HG03354 (cell line): ENCODE results near the gene CGB8.
A peak's percentile ranks its signal among the peaks of the same experiment; 100 is the strongest.
"Not testable (repeated sequence)": the region's sequence is repeated elsewhere in the genome, so short reads cannot be mapped to it uniquely, and the experiment has no call there.

Source experiments
- ATAC-seq: cut with Tn5 transposase; IDR thresholded peaks from one replicate; pipeline ENCODE4 v1.9.1; 2021; ENCODE audit warnings: mild to moderate bottlenecking; ENCODE audit not compliant: unreplicated experiment, poor library complexity, severe bottlenecking

The CGB8 gene

DNA sequence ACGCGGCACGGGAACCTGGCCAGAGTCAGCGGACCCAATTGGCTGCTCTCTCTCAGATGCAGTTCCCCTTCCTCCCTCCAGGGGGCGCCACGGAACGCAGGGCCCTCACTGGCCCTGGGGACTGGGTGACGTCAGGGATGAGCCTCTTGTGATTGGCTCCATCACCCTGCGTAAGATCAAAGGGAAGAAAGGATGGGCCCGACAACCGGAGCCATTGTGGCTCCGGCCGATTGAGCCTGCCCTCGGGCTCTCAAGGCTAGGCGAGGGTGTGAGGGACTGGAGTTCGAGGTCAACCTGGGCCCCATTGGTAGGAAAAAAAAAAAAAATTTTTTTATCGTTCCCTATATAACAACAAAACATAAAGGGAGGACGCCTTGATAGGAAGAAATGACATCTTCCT is 12.1 kb downstream of the CGB8 start, which contains the start of gene CGB1:
Gene CGB1 (minus strand): TSS at position 81 of the 400 bp plus-strand sequence. CDS start 184 bp downstream, outside the sequence.
- not testable (repeated sequence) for ATAC-seq

DNA sequence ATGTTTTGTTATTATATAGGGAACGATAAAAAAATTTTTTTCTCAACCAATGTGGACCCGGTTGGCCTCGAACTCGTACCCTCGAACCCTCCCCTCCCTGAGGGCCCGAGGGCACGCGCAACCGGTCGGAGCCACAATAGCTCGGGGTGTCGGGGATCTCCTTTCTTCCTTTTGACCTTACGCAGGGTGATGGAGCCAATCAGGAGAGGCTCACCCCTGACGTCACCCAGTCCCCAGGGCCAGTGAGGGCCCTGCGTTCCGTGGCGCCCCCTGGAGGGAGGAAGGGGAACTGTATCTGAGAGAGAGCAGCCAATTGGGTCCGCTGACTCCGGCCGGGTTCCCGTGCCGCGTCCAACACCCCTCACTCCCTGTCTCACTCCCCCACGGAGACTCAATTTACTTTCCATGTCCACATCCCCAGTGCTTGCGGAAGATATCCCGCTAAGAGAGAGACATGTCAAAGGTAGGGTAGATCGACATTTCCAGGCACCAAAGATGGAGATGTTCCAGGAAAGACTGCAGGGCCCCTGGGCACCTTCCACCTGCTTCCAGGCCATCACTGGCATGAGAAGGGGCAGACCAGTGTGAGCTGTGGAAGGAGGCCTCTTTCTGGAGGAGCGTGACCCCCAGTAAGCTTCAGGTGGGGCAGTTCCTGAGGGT is 17.1 kb downstream of the CGB8 start, which contains the start of gene CGB2:
Gene CGB2 (plus strand): TSS at position 249 of the 660 bp plus-strand sequence. CDS start 206 bp downstream, at position 455.
- ATAC-seq, result not testable (repeated sequence)

DNA sequence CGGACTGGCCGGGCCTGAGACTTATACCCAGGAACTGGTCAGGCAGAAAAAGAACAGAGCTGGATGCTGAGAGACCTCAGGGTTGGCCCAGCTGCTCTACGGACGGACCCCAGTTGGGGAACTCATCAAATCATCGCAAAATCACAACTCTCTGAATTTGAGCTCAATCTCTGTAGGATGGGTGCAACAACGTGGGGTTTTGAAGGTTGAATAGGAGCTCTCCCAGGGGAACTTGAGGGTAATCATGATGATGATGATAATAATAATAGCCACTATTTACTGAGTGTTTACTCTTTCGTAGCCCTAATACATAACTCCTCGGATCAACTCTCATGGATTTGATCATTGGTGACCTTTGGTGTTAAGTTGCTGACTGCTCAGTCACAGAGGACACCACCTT is 18.6 kb downstream of the CGB8 start:
- ATAC-seq, result not testable (repeated sequence)

DNA sequence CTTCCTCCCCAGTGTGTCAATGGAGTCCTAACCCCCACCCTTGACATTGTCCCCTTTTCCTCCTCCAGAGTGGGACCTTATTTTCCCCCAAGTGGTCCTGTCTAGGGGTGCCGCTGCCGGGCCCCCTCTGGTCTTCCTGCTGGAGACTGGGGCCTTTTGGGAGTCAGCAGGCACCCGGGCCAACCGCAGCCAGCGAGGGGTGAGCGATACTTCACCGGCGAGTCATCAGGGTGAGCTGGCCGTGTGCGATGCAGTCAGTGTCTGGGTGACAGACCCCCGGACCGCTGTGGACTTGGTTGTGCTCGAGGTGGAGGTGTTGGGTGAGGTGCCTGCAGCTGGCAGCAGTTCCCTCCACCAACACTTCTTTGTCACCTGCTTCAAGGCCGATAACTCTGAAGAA is 19.2 kb downstream of the CGB8 start:
- not testable (repeated sequence) for ATAC-seq

DNA sequence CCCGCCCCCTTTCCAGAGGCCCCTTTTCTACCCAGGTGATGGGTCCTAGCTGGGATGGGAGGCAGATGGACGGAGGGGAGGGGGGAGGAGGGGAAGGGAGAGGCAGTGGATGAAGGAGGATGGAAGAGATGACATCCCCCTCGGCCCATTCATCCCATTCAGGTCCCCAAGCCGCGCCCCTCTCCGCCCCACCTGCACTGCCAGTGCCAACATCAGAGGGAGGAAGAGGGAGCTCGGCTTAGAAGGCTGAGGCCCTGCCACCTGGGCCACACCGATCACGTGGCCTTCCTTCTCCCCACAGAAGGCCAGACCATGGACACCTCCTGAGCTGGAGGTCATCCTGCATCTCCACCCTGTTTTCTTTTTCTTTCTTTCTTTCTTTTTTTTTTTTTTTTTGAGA is 20.2 kb downstream of the CGB8 start:
- ATAC-seq, result not testable (repeated sequence)

DNA sequence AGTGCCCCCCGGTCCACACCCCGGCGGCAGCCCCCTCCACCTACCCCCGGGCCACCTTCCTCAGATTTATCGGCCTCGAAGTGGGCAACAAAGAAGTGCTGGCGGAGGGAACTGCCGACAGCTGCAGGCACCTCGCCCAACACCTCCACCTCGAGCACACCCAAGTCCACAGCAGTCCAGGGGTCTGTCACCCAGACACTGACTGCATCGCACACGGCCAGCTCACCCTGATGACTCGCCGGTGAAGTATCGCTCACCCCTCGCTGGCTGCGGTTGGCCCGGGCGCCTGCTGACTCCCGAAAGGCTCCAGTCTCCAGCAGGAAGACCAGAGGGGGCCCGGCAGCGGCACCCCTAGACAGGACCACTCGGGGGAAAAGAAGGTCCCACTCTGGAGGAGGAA is 23.3 kb downstream of the CGB8 start:
- not testable (repeated sequence) for ATAC-seq

DNA sequence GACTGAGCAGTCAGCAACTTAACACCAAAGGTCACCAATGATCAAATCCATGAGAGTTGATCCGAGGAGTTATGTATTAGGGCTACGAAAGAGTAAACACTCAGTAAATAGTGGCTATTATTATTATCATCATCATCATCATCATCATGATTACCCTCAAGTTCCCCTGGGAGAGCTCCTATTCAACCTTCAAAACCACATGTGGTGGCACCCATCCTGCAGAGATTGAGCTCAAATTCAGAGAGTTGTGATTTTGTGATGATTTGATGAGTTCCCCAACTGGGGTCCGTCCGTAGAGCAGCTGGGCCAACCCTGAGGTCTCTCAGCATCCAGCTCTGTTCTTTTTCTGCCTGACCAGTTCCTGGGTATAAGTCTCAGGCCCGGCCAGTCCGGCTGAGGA is 23.8 kb downstream of the CGB8 start:
- ATAC-seq, result not testable (repeated sequence)

DNA sequence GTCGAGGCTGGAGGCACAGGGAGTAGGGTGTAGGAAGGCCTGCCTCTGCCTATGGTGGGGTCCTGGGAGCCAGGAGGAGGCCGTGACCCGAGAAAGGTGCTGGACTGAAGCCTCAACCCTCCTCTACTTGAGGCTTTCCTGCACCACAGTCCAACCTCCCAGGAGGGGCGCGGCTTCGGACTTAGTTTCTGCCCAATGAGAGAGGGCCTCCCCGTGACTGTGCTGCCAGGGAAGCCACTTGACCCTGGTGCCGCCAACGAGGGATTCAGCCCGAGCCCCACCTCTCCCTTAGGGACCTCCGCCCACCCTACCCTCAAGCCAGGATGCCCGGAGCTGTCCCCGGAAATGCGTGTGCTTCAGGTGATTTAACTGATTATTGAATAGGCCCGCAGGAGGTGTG is 24.7 kb downstream of the CGB8 start, which contains the start of gene CGB3:
Gene CGB3 (minus strand): TSS at position 101 of the 400 bp plus-strand sequence. CDS start 362 bp downstream, outside the sequence.
- ATAC-seq, result not testable (repeated sequence)

DNA sequence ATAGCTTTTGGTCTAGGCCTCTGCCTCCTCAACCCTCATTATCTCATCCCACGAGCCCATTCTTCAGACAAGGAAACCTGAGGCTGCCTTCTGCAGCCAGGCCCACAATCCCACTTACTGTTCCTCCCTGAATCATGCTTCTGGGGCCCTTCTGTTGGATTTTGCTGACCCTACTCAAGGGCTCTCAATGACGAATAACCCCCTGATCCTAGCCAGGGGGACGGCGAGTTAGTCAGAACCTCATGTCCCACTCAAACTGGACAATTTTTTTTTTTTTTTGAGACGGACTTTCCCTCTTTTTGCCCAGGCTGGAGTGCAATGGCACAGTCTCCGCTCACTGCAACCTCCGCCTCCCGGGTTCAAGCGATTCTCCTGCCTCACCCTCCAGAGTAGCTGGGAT is 26.8 kb downstream of the CGB8 start:
- ATAC-seq, result no peak

DNA sequence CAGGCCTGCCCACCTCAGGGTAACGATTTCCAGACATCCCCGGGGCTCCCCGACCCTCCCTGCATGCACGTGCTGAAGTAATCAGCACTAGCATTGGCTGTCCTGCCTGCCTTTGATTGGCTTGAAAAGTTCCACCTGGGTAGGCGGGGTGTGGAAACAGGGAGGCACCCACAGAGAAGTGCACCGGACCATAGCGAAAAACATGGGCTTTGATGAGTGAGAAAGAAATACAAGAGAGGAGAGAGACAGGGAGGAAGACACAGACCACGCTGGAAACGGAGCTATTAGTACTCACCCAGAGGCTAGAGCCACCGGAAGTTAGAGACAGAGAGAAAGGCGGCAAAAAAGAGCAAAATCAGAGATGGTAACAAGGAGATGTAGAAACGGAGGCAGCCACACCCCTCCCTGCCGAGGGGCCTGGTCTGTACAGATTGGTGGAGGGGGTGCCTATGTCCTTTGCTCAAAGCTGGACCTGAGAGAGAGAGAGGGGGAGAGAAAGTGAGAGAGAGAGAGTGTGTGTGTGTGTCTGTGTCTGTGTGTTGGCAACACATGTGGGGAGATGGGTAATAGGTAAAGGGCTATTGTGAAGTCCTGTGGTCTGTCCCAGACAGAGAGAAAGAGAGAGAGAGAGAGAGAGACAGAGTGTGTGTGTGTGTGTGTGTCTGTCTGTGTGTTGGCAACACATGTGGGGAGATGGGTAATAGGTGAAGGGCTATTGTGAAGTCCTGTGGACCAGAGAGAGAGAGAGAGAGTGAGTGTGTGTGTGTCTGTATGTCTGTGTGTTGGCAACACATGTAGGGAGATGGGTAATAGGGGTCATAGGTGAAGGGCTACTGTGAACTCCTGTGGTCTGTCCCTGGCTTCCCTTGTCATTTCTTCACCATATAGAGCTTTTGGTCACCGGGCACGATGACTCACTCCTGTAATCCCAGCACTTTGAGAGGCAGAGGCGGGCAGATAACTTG is 27.7 kb downstream of the CGB8 start:
- no peak for ATAC-seq

DNA sequence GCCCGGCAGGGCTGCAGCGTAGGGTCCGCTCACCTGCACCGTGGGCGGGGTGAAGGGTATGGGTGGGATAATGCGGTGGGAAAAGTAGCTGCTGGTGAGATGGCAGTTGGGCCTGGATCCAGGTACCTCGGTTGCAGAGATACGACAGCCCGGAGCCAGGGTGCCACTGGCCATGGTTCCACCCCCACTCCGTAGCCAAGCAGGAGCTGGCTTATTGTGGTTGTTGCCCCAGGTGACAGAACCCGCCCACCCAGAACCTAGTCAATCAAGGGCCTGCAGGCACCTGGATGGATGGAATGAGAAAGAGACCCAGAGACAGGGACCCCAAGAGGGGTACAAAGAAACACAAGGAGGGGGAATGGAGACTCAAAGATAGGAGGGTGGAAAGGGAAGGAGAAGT is 28.6 kb downstream of the CGB8 start:
- no peak for ATAC-seq

DNA sequence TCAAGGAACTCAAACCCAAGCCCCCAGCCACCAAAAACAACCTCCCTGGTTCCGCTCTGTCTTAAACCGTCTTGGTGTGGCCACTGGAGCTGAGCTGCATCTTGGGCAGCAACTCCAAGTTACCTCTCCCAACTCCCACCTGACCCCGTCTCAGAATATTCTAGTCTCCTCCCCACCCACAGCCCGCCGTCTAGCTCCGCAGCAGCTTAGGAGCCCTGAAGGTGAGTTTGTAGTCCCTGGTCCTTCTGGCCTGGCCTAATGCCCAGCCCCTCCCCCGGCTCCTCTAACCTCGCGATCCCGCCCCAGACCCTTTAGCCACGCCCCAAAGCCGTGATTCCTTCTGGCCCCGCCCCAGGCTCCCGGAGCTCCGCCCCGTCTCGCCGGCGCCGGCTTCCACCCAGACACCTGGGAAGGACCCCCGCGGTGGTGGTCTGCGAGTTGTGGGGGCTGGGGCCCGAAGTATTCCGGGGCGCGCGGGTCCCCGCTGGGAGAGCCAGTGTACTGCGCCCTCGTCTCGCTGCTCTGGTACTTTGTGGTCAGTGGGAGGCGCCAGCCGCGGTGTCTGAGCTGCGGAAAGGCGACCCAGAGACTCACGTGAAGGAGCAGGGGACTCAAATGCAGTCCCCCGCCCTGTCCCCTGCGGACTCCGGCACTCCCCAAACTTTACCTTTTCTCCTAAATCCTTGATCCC is 29.5 kb downstream of the CGB8 start:
- ATAC-seq, result no peak

DNA sequence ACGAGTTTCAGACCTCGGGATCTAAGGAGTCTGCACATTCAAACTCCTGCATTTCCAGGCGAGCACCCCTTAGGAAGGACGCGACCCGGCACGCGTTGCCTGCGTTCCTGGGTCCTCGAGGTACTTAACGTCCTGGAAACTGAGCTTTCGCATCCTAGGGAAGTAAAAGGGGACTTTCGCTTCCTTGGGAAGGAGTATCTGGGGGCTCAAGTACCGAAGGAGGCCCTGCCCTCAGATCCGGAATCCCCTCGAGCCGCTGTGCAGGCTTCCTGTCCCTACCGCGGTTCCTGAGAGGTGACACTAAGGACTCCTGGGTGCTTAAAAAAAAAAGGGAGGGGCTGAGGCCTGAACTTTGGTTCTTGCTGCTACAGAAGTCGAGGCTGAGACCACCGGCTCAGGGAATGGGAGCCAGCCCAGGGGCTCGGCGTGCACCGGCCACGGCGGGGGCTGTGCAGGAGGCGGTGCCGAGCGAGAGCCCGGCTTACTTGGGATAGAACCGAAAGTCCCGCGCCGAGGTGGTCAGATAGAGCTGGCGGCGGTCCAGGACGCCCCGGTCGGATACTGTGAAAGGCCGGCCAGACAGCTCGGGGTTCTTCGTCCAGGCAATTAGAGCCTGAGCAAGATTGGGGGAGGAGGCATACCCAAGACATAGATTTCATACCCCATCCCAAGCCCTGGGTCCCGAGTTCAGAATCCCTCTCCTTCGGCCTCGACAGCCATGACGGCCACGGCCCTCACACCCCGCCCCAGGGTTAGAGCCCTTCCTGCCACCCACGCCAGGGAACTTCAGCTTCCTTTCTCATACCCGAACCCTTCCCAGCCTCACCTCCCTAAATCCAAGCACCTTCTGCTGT is 30.3 kb downstream of the CGB8 start:
- not testable (repeated sequence) for ATAC-seq

DNA sequence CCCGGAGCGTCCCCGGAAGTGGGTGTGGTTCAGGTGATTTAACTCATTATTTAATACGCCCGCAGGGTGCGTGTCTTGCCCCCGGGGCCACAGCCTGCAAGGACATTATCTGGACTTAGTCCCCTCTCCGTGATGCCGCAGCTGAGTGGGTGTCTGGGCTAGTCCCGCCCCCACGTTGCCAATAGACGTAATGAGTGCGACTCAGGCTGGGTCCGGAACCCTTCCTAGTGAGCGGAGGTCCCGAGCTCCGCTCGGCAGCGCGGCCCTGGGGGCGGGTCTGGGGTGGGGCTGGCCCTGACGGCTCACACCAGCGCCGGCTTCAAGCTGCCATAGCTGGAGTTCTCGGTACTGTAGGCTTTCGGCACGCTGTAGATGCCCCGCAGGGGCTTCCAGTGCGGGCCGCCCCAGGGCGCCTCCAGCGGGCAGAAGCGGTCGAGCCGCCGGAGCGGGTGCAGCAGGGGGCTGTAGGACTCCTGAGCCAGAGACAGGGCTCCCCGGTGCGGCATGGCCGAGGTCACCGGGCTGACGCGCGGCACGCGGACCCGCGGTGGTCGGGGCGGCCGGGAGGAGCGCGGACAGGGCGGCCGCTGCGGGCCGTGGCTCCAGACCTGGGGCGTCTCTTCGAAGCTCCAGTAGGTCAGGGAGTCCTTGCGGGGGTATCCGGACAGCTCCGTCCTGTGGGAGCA is 31.1 kb downstream of the CGB8 start:
- ATAC-seq, result peak; percentile 54

DNA sequence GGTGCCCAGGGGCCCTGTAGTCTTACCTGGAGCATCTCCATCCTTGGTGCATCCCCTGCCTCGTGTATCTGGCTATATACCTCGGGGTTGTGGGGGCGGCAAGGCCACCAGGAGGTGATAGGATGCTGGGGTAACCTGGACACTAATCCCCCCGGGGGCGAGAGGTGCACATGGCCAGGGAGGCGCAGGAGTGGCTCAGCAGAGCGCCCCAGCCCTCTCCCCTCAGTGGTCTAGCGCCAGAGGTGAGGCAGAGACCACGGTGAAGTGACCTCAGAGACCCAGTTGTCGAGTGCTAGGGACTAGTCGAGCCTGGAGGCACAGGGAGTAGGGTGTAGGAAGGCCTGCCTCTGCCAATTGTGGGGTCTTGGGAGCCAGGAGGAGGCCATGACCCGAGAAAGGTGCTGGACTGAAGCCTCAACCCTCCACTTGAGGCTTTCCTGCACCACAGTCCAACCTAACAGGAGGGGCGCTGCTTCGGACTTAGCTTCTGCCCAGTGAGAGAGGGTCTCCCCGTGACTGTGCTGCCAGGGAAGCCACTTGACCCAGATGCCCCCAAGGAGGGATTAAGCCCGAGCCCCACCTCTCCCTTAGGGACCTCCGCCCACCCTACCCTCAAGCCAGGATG is 31.8 kb downstream of the CGB8 start, which contains the start of gene LHB:
Gene LHB (minus strand): TSS at position 51 of the 625 bp plus-strand sequence. CDS start 10 bp downstream, at position 41.
- no peak for ATAC-seq

DNA sequence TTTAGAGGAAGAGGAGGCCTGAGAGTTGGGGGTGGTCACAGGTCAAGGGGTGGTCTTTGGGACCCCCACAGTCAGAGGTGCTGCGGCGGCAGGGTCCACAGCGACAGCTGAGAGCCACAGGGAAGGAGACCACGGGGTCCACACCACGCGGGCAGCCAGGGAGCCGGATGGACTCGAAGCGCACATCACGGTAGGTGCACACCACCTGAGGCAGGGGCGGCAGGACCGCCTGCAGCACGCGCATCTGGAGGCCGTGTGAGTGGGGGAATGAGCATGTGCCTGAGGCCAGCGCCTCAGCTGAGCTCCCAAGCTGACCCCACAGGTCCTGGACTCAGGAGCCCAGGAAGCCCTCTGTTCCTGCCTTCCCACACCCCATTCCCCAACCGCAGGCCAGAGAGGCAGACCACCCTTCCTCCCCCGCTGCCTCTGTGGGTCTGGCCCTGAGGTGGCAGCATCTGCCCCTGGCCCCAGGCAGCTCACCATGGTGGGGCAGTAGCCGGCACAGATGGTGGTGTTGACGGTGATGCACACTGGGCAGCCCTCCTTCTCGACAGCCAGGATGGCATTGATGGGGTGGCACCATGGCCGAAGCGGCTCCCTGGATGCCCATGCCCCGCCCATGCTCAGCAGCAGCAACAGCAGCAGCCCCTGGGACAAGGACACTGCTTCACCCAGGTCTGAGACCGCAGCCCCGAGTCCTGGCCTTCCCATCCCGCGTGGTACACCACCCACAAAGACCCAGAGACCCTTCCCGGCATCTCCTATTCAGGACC is 32.7 kb downstream of the CGB8 start:
- no peak for ATAC-seq

DNA sequence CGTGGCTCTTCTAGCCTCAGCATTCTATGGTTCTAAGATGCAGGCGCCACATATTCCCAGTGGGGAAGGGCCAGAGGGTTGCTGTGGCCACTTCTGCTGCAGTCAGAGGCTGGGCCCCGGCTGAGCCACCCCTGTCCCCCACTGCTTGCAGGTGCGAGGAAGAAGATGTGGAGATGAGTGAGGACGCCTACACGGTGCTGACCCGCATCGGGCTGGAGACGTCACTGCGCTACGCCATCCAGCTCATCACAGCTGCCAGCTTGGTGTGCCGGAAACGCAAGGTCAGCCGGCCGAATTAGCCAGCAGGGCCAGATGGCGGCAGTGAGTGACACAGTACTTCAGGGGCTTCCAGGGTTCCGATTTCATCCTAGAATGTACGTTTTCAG is 34.0 kb downstream of the CGB8 start:
- no peak for ATAC-seq
